ENCODE measurements around the gene GPATCH8.

The GPATCH8 gene

GRCh38 chr17:44424828-44425461 is 78.3 kb downstream of the GPATCH8 start:
- H3K4me1 ChIP-seq = no peaks in the 10 kb centered on the region
- H3K9me3 ChIP-seq = no peaks in the 10 kb centered on the region
- H3K4me3 ChIP-seq (ENCODE audit: low read depth, low read length) = no peak overlapping the region
- peaks cover 37% of the 10 kb centered on the region for H3K36me3 ChIP-seq
- no peak for DNase-seq
- no peaks in the 10 kb centered on the region for H3K27me3 ChIP-seq
- no peak for TF ChIP-seq CTCF (IDR thresholded peaks at IDR 0.05; ENCODE audit: low read depth, low read length)

- DNase-seq = no peak
- TF ChIP-seq CTCF (IDR thresholded peaks at IDR 0.05; ENCODE audit: low read depth, low read length) = no peak
- no peak overlapping the region for H3K4me3 ChIP-seq (ENCODE audit: low read depth, low read length)
- peaks cover 20% of the 10 kb centered on the region for H3K36me3 ChIP-seq
- H3K9me3 ChIP-seq = no peaks in the 10 kb centered on the region
- H3K27me3 ChIP-seq = no peaks in the 10 kb centered on the region
- peaks cover 8% of the 10 kb centered on the region for H3K4me1 ChIP-seq
Measured at GRCh38 chr17:44417553-44417952, 85.7 kb downstream of the GPATCH8 start.

GRCh38 chr17:44416558-44417289 is 86.5 kb downstream of the GPATCH8 start:
- peaks cover 8% of the 10 kb centered on the region for H3K4me1 ChIP-seq
- H3K36me3 ChIP-seq = peaks cover 20% of the 10 kb centered on the region
- no peaks in the 10 kb centered on the region for H3K9me3 ChIP-seq
- TF ChIP-seq CTCF (IDR thresholded peaks at IDR 0.05; ENCODE audit: low read depth, low read length) = no peak
- H3K27me3 ChIP-seq = no peaks in the 10 kb centered on the region
- H3K4me3 ChIP-seq (ENCODE audit: low read depth, low read length) = no peak overlapping the region
- DNase-seq = no peak

GRCh38 chr17:44414394-44415155 is 88.6 kb downstream of the GPATCH8 start:
- no peak overlapping the region for H3K4me3 ChIP-seq (ENCODE audit: low read depth, low read length)
- H3K9me3 ChIP-seq = no peaks in the 10 kb centered on the region; the same call in 1 of the 2 replicates
- no peaks in the 10 kb centered on the region for H3K27me3 ChIP-seq
- peaks cover 22% of the 10 kb centered on the region for H3K4me1 ChIP-seq
- no peak for DNase-seq
- H3K36me3 ChIP-seq = peaks cover 17% of the 10 kb centered on the region
- no peak for TF ChIP-seq CTCF (IDR thresholded peaks at IDR 0.05; ENCODE audit: low read depth, low read length)

GRCh38 chr17:44409309-44410028 is 93.7 kb downstream of the GPATCH8 start:
- TF ChIP-seq CTCF (IDR thresholded peaks at IDR 0.05; ENCODE audit: low read depth, low read length) = peak; percentile 30; the same call in 1 of the 2 replicates
- Histone ChIP-seq H3K27me3 (no peaks in the 10 kb centered on the region), H3K36me3 (peaks cover 8% of the 10 kb centered on the region), H3K9me3 (no peaks in the 10 kb centered on the region; the same call in 1 of the 2 replicates), H3K4me3 (ENCODE audit: low read depth, low read length) (no peak overlapping the region), H3K4me1 (peaks cover 16% of the 10 kb centered on the region)
- DNase-seq = no peak
